GM23338 (cell line): ENCODE data around the gene SLC38A10.

ENCODE experiments used
- CREB1 ChIP-seq: fragments of 250-450 bp; sonication (Bioruptor Pico); IDR thresholded peaks from 2 replicates; pipeline ENCODE4 v1.5.0; 2020; ENCODE audit warnings: low read depth, mild to moderate bottlenecking, moderate library complexity
- CTCF ChIP-seq, 2 experiments: fragments of 200-600 bp in 1 of 2; sonication (generic) in 1 of 2; conservative IDR thresholded peaks; 2 replicates each; pipeline versions ENCODE4 v1.5.1 to v1.6.1; 2016 to 2017; ENCODE audit warnings: antibody characterized with exemption in 2 of 2, low read depth in 2 of 2, mild to moderate bottlenecking in 2 of 2, moderate library complexity in 1 of 2
- EZH2 ChIP-seq: fragments of 200-600 bp; sonication (generic); IDR thresholded peaks from one replicate; pipeline ENCODE4 v1.8.0; 2017; ENCODE audit warnings: antibody characterized with exemption, mild to moderate bottlenecking, low read depth; ENCODE audit not compliant: unreplicated experiment
- POLR2AphosphoS5 ChIP-seq: IDR thresholded peaks from 2 replicates; pipeline ENCODE4 v1.6.1; 2016; ENCODE audit warnings: antibody characterized with exemption, low read depth
- ZNF331 ChIP-seq: fragments of 250-450 bp; sonication (Bioruptor Pico); IDR thresholded peaks from 2 replicates; pipeline ENCODE4 v1.5.0; 2020; ENCODE audit warnings: low read depth, mild to moderate bottlenecking, moderate library complexity

- no peak for TF ChIP-seq ZNF331
- no peak for TF ChIP-seq CTCF (conservative IDR thresholded peaks at IDR 0.05; ENCODE audit: low read depth in 2 of 2)
- no peak for TF ChIP-seq POLR2AphosphoS5
- TF ChIP-seq CREB1 (CRISPR knock-in tag): no peak
- no peak for TF ChIP-seq EZH2
Observed at GRCh38 chr17:81334391-81334901, 39.3 kb upstream of the SLC38A10 start.
